ENCODE data around the gene CDH1.

CDH1 gene

GRCh38 chr16:68770671-68771070 is 33.6 kb downstream of the CDH1 start:
- no peak for TF ChIP-seq EZH2phosphoT487 (IDR thresholded peaks at IDR 0.05; ENCODE audit: borderline replicate concordance)
- H3K4me1 ChIP-seq (ENCODE audit: insufficient read depth, low read length, poor library complexity, severe bottlenecking) = no peaks in the 10 kb centered on the region
- no peaks in the 10 kb centered on the region for H4K20me1 ChIP-seq (ENCODE audit: insufficient read depth, low read length, poor library complexity, severe bottlenecking)
- H3K4me3 ChIP-seq (ENCODE audit: low read length, poor library complexity, severe bottlenecking) = no peak overlapping the region
- H2AFZ ChIP-seq (ENCODE audit: low read length) = no peak overlapping the region
- H3K27me3 ChIP-seq (ENCODE audit: insufficient read depth, low read length, poor library complexity, severe bottlenecking) = no peaks in the 10 kb centered on the region
- H3K9me2 ChIP-seq (replicated peaks; ENCODE audit: low read depth, low read length) = no peaks in the 10 kb centered on the region
- H3K9me3 ChIP-seq (ENCODE audit: insufficient read depth, low read depth, low read length) = no peaks in the 10 kb centered on the region; the same call in 1 of the 2 replicates
- H3K79me2 ChIP-seq (ENCODE audit: insufficient read depth, low read length) = no peaks in the 10 kb centered on the region
- no peak overlapping the region for H3K9ac ChIP-seq (ENCODE audit: low read depth, low read length, poor library complexity, severe bottlenecking)
- no peaks in the 10 kb centered on the region for H3F3A ChIP-seq (ENCODE audit: low read depth)
- no peak overlapping the region for H3K4me2 ChIP-seq (ENCODE audit: low read depth, low read length, poor library complexity, severe bottlenecking)
- H3K36me3 ChIP-seq (ENCODE audit: insufficient read depth, low read length) = no peaks in the 10 kb centered on the region

- Histone ChIP-seq H3K9me3 (ENCODE audit: insufficient read depth, low read depth, low read length) (no peaks in the 10 kb centered on the region; the same call in 1 of the 2 replicates), H3K9me2 (replicated peaks; ENCODE audit: low read depth, low read length) (no peaks in the 10 kb centered on the region), H3K4me2 (ENCODE audit: low read depth, low read length, poor library complexity, severe bottlenecking) (no peak overlapping the region), H3K9ac (ENCODE audit: low read depth, low read length, poor library complexity, severe bottlenecking) (no peak overlapping the region), H3K79me2 (ENCODE audit: insufficient read depth, low read length) (no peaks in the 10 kb centered on the region), H3K36me3 (ENCODE audit: insufficient read depth, low read length) (no peaks in the 10 kb centered on the region), H3F3A (ENCODE audit: low read depth) (no peaks in the 10 kb centered on the region), H3K4me3 (ENCODE audit: low read length, poor library complexity, severe bottlenecking) (no peak overlapping the region), H4K20me1 (ENCODE audit: insufficient read depth, low read length, poor library complexity, severe bottlenecking) (no peaks in the 10 kb centered on the region), H3K27me3 (ENCODE audit: insufficient read depth, low read length, poor library complexity, severe bottlenecking) (no peaks in the 10 kb centered on the region), H3K4me1 (ENCODE audit: insufficient read depth, low read length, poor library complexity, severe bottlenecking) (no peaks in the 10 kb centered on the region), H2AFZ (ENCODE audit: low read length) (no peak overlapping the region)
- no peak for TF ChIP-seq EZH2phosphoT487 (IDR thresholded peaks at IDR 0.05; ENCODE audit: borderline replicate concordance)
- no peak for TF ChIP-seq CTCF (conservative IDR thresholded peaks at IDR 0.05; ENCODE audit: low read length)
Observed at GRCh38 chr16:68772030-68772681, 35.1 kb downstream of the CDH1 start.

- Histone ChIP-seq H4K20me1 (ENCODE audit: insufficient read depth, low read length, poor library complexity, severe bottlenecking) (no peaks in the 10 kb centered on the region), H2AFZ (ENCODE audit: low read length) (no peak overlapping the region), H3K4me3 (ENCODE audit: low read length, poor library complexity, severe bottlenecking) (no peak overlapping the region), H3F3A (ENCODE audit: low read depth) (no peaks in the 10 kb centered on the region), H3K4me1 (ENCODE audit: insufficient read depth, low read length, poor library complexity, severe bottlenecking) (no peaks in the 10 kb centered on the region), H3K27me3 (ENCODE audit: insufficient read depth, low read length, poor library complexity, severe bottlenecking) (no peaks in the 10 kb centered on the region), H3K9me3 (ENCODE audit: insufficient read depth, low read depth, low read length) (no peaks in the 10 kb centered on the region; the same call in 1 of the 2 replicates), H3K9me2 (replicated peaks; ENCODE audit: low read depth, low read length) (no peaks in the 10 kb centered on the region), H3K36me3 (ENCODE audit: insufficient read depth, low read length) (no peaks in the 10 kb centered on the region), H3K79me2 (ENCODE audit: insufficient read depth, low read length) (no peaks in the 10 kb centered on the region), H3K9ac (ENCODE audit: low read depth, low read length, poor library complexity, severe bottlenecking) (no peak overlapping the region), H3K4me2 (ENCODE audit: low read depth, low read length, poor library complexity, severe bottlenecking) (no peak overlapping the region)
- no peak for TF ChIP-seq EZH2phosphoT487 (IDR thresholded peaks at IDR 0.05; ENCODE audit: borderline replicate concordance)
Observed at GRCh38 chr16:68772871-68773270, 35.8 kb downstream of the CDH1 start.

GRCh38 chr16:68774982-68775634 is 38.0 kb downstream of the CDH1 start:
- TF ChIP-seq EZH2phosphoT487 (IDR thresholded peaks at IDR 0.05; ENCODE audit: borderline replicate concordance) = no peak
- no peak for TF ChIP-seq CTCF (conservative IDR thresholded peaks at IDR 0.05; ENCODE audit: low read length)
- no peaks in the 10 kb centered on the region for H3K9me2 ChIP-seq (replicated peaks; ENCODE audit: low read depth, low read length)

More at GRCh38 chr16:68774982-68775634, 38.0 kb downstream of the CDH1 start:
- Histone ChIP-seq H3F3A (ENCODE audit: low read depth) (no peaks in the 10 kb centered on the region), H3K9ac (ENCODE audit: low read depth, low read length, poor library complexity, severe bottlenecking) (no peak overlapping the region), H2AFZ (ENCODE audit: low read length) (no peak overlapping the region), H3K4me2 (ENCODE audit: low read depth, low read length, poor library complexity, severe bottlenecking) (no peak overlapping the region), H4K20me1 (ENCODE audit: insufficient read depth, low read length, poor library complexity, severe bottlenecking) (no peaks in the 10 kb centered on the region), H3K4me3 (ENCODE audit: low read length, poor library complexity, severe bottlenecking) (no peak overlapping the region), H3K9me3 (ENCODE audit: insufficient read depth, low read depth, low read length) (no peaks in the 10 kb centered on the region; the same call in 1 of the 2 replicates), H3K36me3 (ENCODE audit: insufficient read depth, low read length) (no peaks in the 10 kb centered on the region), H3K4me1 (ENCODE audit: insufficient read depth, low read length, poor library complexity, severe bottlenecking) (no peaks in the 10 kb centered on the region), H3K27me3 (ENCODE audit: insufficient read depth, low read length, poor library complexity, severe bottlenecking) (no peaks in the 10 kb centered on the region), H3K79me2 (ENCODE audit: insufficient read depth, low read length) (no peaks in the 10 kb centered on the region)

Data from Loucy (cell line).